ENCODE measurements around the gene DHRSX. TPM values are rescaled to one million over a fixed set of nuclear protein-coding genes. Genes with fewer than 3 reads are reported as not detected.
"Not testable (repeated sequence)": the region's sequence is repeated elsewhere in the genome, so short reads cannot be mapped to it uniquely, and the experiment has no call there.

The DHRSX gene
- polyA plus RNA-seq, 1 donor, result 18.3 TPM

DNA sequence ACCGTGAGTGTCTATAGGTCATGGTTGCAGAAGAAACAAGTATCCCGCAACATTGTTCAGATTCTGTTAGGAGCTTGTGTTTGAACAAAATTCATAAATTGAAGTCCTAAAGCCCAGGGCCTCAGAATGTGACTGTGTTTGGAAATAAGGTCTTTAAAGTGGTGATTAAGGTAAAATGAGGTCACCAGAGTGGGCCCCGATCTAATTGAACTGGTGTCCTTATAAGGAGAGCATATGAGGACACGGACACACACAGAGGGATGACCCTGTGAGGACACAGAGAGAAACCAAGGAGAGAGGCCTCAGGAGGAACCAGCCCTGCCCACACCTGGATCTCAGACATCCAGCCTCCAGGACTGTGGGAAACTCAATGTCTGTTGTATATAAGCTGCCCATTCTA lies 76.9 kb downstream of the DHRSX start:
- no peak for DNase-seq

GRCh38 chrX:2423282-2423681 lies 77.5 kb downstream of the DHRSX start:
- no peak for DNase-seq

DNA sequence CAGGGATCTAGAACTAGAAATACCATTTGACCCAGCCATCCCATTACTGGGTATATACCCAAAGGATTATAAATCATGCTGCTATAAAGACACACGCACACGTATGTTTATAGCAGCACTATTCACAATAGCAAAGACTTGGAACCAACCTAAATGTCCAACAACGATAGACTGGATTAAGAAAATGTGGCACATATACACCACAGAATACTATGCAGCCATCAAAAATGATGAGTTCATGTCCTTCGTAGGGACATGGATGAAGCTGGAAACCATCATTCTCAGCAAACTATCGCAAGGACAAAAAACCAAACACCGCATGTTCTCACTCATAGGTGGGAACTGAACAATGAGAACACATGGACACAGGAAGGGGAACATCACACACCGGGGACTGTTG lies 81.4 kb downstream of the DHRSX start:
- not testable (repeated sequence) for DNase-seq

DNA sequence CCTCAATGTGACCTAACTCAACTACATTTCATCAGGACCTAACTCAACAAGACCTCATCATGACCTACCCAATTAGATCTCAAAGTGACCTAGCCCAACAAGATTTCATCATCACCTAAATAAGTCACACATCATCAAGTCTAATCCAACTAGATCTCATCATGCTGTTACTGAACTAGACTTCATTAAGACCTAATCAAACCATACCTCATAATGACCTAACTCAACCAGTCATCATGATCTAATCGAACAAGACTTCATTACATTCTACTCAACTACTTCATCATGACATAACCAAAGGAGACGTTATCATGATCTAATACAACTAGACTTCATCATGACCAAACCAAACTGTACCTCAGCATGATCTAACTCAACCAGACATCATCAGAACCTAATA lies 82.8 kb downstream of the DHRSX start:
- no peak for DNase-seq

DNA sequence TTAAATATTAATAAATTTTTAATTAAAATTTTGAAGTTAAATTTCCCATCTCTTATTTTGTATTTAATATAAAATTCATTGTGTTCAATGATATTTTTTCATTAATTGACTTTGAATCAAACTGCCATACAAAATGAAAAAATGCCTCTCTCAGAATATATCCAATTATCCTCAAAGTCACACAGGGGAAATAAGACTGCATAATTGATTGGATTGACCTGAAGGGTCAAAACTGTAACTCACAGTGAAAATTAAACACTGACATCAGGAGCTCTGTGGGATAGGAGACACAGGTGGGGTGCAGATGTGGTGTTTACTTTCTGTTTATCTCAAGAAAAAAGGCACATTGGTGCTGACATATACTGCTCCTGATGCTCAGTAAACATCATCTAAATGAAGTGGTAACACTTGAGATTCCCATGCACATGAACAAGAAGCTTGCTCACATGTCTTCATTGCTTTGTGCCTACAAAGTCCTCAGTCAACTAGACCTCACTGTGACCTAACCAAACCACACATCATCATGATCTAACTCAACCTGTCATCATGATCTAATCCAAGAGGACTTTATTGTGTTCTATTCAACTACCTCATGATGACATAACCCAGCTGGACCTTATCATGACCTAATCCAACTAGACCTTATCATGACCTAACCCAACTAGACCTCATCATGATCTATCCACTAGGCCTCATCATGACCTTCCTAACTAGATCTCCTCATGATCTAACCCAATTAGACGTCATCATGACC lies 83.7 kb downstream of the DHRSX start:
- no peak for DNase-seq

- DNase-seq, result no peak
Observed at GRCh38 chrX:2414384-2414783, 86.4 kb downstream of the DHRSX start.

DNA sequence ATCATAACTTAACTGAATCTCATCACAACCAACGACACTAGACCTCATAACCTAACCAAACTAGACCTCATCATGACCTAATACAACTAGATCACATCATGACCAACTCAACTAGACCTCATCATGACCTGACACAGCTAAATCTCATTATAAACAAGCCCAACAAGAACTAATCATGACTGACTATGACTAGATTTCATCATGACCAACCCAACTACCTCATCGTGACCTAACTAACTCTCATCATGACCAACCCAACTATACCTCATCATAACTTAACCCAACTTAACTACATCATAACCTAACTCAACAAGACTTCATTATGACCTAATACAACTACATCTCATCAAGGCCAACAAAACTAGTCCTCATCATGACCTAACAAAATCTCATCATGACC lies 86.8 kb downstream of the DHRSX start:
- DNase-seq, result no peak

DNA sequence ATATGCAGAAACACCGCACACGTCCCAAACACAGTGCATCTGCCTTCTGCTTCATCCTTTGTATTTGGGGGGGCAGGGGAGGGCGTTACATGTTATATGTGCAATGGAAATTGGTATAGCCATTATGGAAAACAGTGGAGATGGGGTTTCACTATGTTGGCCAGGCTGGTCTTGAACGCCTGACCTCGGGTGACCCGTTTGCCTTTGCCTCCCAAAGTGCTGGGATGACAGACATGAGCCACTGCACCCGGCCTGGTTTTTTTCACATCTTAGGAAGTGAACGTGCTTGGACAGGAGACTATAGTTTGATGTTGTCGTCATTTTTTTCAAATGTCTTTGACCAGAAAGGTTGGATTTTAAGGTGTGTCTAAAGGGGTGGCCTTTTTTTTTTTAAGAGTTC lies 88.6 kb downstream of the DHRSX start:
- DNase-seq, result no peak

DNA sequence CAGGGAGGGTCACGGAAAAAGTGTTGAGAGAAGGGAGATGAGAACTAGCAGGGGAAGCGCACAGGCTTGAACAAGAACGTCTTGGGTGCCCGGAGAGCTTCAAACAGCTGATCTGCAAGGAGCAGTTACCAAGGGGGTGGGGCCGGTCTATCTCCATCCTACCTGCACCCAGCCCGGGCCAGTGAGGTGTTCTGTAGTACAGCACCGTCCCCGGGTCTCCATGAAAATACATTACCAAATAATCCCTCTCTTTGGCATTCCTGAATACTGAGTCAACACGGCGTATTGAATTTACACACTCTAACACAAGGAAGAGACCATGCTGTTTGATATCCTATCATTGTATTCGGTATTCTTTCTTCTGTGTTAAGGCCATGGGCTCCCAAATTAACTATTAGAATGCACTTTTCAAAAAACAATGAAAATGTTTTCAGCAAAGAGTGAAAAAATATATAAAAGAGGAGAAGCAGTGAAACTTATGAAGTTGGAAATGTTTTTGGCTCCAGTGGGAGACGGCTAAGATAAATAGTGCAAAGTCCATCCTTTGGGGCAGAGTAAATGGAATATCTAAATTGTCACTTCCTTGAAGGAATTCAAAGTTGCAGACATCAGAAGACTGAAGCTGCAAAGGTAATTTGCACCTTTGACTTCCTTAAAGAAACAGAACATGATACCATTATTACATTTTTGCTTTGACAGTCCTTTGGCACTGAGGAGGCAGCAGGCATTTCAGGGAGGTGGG lies 90.3 kb downstream of the DHRSX start:
- DNase-seq, result no peak

DNA sequence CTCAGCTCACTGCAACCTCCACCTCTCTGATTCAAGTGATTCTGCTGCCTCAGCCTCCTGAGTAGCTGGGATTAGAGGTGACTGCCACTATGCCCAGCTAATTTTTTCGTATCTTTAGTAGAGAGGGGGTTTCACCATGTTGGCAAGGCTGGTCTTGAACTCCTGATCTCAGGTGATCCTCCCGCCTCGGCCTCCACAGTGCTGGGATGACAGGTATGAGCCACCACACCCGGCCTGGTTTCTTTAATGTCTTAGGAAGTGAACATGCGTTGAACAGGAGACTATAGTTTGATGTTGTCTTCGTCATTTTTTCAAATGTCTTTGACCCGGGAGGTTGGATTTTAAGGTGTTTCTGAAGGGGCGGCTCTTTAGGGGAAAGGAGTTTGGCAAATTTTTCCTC lies 91.0 kb downstream of the DHRSX start:
- DNase-seq, result no peak

DNA sequence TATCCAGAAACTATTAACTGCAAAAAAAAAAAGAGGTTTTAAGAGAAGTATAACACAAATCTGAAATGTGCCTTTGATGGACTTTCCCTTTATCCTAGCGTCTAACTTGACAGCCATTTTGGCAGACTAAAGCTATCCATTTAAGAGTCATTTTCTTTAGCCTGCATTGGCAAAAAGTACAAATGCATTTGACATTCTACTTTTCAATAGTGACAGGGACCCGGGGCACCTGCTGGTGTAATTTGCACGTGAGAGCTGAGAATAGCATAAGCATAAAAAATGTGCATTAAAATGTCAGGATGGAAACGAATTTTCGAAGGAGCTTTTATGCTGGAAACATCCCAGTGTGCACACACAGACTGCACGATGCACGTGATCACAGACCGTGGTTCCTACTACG lies 91.9 kb downstream of the DHRSX start:
- DNase-seq, result no peak

GRCh38 chrX:2406891-2407518 lies 93.8 kb downstream of the DHRSX start:
- DNase-seq, result no peak

DNA sequence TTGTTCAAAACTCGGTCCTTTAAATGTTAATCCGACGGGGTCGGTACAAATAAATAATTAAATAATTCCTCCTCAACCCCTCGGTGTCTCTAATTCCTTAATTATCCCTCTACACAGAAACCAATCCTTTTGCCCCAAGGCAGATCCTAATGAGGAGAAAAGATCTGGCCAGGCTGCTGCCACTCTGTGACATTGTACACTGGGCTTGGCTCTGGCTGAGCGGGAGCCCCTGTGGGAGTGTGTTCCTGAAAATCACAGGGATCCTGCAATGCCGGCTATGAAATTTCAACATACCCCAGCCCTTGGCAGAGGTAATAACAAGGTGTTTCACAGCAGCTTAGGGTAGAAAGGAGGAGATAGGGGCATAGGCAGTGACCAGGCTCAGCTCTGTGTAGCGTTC lies 96.0 kb downstream of the DHRSX start:
- DNase-seq, result no peak

- DNase-seq, result no peak
Observed at GRCh38 chrX:2402361-2402690, 98.5 kb downstream of the DHRSX start.

DNA sequence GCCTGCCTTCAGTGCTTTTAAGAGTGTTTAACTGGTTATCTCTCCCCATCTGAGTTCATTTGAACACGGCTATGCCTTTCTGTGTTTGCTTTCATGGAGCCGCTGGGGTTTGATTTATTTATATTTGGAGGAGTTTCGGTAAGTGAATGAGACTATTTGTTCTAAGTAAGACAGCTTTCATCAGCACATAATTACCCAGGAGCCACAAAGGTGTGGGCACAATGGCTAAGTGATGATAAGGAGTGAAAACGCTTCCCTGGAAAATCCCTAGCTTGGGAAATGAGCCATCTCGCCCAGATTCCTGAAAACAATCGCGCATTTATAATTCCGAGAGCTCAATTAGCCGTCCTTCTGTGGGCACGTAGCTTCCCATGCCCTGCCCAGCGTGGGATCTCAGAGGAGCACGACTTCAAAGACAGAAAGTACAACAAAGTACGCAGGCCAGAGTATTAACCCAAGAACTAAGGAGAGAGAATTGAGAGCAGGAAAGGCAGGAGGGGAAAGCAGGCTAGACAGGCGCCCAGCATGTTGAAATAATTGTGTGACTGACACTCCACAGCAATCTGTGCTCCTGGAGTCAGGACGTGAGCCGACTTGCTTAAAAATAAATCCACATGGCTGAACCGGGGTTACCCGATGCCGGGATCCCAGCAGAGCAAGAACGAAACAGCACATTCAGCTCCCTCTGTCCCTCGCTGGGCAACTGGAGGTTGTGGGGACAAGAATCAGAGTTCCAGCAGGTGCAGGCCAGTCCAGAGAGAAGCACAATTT lies 99.0 kb downstream of the DHRSX start:
- DNase-seq, result no peak

- no peak for DNase-seq
Observed at GRCh38 chrX:2401201-2401589, 99.6 kb downstream of the DHRSX start.

DNA sequence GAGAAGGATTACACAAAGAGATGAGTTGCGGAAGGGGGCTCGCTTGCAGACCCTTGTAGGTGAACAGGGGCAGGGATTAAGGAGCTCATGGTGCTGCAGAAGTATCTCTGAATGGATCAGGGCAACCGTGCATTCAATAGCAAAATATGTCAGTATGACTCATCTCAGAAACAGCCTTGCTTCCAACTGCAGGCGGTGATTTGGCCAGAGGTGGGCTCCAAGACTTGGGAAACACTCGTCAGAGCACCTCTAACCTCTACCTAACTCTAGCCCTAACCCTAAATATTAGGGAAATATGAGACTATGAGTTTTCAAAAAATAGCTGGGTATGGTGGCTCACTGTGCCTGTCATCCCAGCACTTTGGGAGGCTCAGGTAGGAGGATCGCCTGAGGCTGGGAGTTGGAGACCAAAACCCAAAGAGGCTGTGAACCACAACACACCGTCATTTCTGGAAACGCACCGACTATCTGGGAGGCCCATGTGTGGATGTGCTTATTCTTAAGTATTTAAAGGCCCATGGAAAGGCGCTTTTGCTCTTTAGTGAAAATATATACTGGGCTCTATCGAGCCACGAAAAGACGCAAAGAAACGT lies 102.6 kb downstream of the DHRSX start:
- DNase-seq, result no peak

GRCh38 chrX:2397229-2398063 lies 103.3 kb downstream of the DHRSX start:
- DNase-seq, result no peak

DNA sequence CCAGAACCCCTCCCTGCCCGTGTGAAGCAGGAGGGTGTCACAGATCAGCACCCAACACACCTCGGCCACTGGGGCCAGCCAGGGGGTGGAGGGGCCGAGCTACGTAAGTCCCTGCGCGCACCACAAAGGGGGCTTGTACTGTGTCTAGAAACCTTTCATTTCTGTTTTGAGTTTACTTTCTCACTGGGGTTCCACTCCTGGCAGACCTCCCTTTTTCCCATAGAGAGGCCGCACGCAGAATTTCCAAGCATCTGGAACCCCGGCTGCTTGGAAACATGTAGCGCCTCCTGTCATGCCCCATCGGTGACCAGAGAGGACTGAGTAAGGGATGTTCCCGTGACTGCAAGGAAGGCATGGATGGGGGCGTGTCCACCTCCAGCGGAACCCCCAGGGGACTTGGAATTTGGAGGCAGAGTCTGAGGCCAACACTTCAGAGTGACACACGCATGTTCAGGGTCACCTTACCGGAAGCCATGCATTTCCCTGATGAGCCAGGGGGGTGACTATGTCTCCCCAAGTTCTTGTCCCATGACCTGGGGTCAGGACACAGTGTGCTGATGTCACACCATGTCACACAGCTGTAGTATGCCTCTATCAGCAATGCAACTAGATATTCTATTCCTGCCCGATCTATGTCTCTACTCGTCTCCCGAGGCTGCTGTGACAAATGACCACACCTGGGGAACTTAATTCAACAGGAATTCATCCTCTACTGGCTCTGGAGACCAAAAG lies 105.3 kb downstream of the DHRSX start:
- no peak for DNase-seq

GRCh38 chrX:2391869-2392606 lies 108.7 kb downstream of the DHRSX start:
- no peak for DNase-seq
